Measurements from ENCODE around the gene AGMO.

GRCh38 chr7:15327001-15327400, 234.8 kb downstream of the AGMO start:
- TF ChIP-seq CTCF (IDR thresholded peaks at IDR 0.05) (no peak), POLR2AphosphoS5 (IDR thresholded peaks at IDR 0.05) (no peak)

Measured in gastroesophageal sphincter (tissue), 3 donors.